Neural cell (in vitro differentiated cells): ENCODE results near the gene PHYHD1.

ENCODE experiments used
- EZH2 ChIP-seq: fragments of 200-600, 300-800 bp; shearing (Covaris generic), sonication (generic); IDR thresholded peaks from 2 replicates; pipeline ENCODE4 v1.6.1; 2014; ENCODE audit warnings: antibody characterized with exemption, low read length, borderline replicate concordance, mild to moderate bottlenecking; ENCODE audit not compliant: insufficient read depth, poor library complexity, severe bottlenecking
- MXI1 ChIP-seq: fragments of 450-650 bp; conservative IDR thresholded peaks from 2 replicates; pipeline ENCODE4 v1.6.1; 2014; ENCODE audit warnings: antibody characterized with exemption, mild to moderate bottlenecking; ENCODE audit not compliant: poor library complexity, severe bottlenecking
- SMC3 ChIP-seq: fragments of 450-650 bp; conservative IDR thresholded peaks from 2 replicates; pipeline ENCODE4 v1.6.1; 2014; ENCODE audit warnings: antibody characterized with exemption, mild to moderate bottlenecking, moderate library complexity; ENCODE audit not compliant: poor library complexity
- TAF1 ChIP-seq: IDR thresholded peaks from 2 replicates; pipeline ENCODE4 v1.6.1; 2012; ENCODE audit warnings: low read depth
- TF ChIP-seq, protein P1 (sequence below): fragments of 450-650 bp; IDR thresholded peaks from 2 replicates; pipeline ENCODE4 v1.5.1; 2014; ENCODE audit warnings: antibody characterized with exemption, mild to moderate bottlenecking, moderate library complexity; ENCODE audit not compliant: poor library complexity, severe bottlenecking

DNA sequence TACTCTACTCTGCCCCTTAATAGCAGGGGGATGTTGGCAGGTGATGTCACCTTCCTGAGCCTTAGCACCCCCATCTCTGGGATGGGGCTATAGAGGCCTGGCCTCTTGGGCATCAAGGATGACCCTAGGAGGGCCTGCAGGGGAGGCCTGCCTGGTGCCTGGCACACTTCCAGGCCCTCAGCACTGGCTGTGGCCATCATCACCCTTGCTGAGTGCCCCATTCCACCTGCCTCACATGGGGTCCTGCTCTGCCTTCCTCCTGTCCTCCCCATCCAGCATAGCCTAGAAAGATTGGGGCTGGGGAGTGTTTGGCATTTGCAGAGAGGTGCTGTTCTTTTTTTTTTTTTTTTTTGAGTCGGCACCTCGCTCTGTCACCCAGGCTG is 17.7 kb upstream of the PHYHD1 start:
- TF ChIP-seq, protein P1, sequence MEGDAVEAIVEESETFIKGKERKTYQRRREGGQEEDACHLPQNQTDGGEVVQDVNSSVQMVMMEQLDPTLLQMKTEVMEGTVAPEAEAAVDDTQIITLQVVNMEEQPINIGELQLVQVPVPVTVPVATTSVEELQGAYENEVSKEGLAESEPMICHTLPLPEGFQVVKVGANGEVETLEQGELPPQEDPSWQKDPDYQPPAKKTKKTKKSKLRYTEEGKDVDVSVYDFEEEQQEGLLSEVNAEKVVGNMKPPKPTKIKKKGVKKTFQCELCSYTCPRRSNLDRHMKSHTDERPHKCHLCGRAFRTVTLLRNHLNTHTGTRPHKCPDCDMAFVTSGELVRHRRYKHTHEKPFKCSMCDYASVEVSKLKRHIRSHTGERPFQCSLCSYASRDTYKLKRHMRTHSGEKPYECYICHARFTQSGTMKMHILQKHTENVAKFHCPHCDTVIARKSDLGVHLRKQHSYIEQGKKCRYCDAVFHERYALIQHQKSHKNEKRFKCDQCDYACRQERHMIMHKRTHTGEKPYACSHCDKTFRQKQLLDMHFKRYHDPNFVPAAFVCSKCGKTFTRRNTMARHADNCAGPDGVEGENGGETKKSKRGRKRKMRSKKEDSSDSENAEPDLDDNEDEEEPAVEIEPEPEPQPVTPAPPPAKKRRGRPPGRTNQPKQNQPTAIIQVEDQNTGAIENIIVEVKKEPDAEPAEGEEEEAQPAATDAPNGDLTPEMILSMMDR, result no peak
- TF ChIP-seq MXI1 (no peak), TAF1 (no peak), SMC3 (no peak), EZH2 (no peak)
